Kidney (tissue), 14 donors: ENCODE measurements around the gene CMIP. TPM values are rescaled to one million over a fixed set of nuclear protein-coding genes. Genes with fewer than 3 reads are reported as not detected.

Experiments used
- DNase-seq, 5 donors: peaks; one replicate each; pipeline ENCODE4 v3.0.0-alpha.2; 2013 to 2020
- FAIRE-seq: peaks from 2 replicates; lab custom pipeline; 2012; peaks lifted over from hg19 to GRCh38; lab: Jason Lieb, UNC
- H3K27ac ChIP-seq, 2 donors: one replicate each; pipeline ENCODE4 v1.7.0; 2013; ENCODE audit warnings: low read depth in 2 of 2, low read length in 2 of 2, inconsistent platforms in 1 of 2
- H3K27me3 ChIP-seq: one replicate; pipeline ENCODE4 v1.7.1; 2013; ENCODE audit warnings: low read length, inconsistent platforms; ENCODE audit not compliant: control insufficient read depth, insufficient read depth
- H3K36me3 ChIP-seq, 3 donors: one replicate each; pipeline versions ENCODE4 v1.7.0 to v1.7.1; 2013; ENCODE audit warnings: low read length in 3 of 3, control low read depth in 1 of 3, inconsistent platforms in 1 of 3; ENCODE audit not compliant: insufficient read depth in 3 of 3, control insufficient read depth in 2 of 3
- H3K4me1 ChIP-seq, 3 donors: one replicate each; pipeline versions ENCODE4 v1.7.0 to v1.7.1; 2013; ENCODE audit warnings: low read length in 3 of 3, inconsistent platforms in 1 of 3, low read depth in 1 of 3; ENCODE audit not compliant: control insufficient read depth in 2 of 3, insufficient read depth in 2 of 3
- H3K4me3 ChIP-seq, 3 donors: one replicate each; pipeline versions ENCODE4 v1.7.0 to v1.8.1; 2013; ENCODE audit warnings: low read length in 3 of 3, control low read depth in 1 of 3, inconsistent platforms in 1 of 3
- H3K9ac ChIP-seq, 3 donors: one replicate each; pipeline versions ENCODE4 v1.7.0 to v1.7.1; 2013; ENCODE audit warnings: low read length in 3 of 3, control low read depth in 1 of 3, inconsistent platforms in 1 of 3
- H3K9me3 ChIP-seq, 3 donors: one replicate each; pipeline versions ENCODE4 v1.7.0 to v1.7.1; 2013; ENCODE audit warnings: low read length in 3 of 3, control low read depth in 1 of 3, inconsistent platforms in 1 of 3; ENCODE audit not compliant: control insufficient read depth in 2 of 3, insufficient read depth in 1 of 3
- CTCF ChIP-seq: IDR thresholded peaks from 3 replicates; pipeline ENCODE4 v1.5.1; 2012; ENCODE audit warnings: mild to moderate bottlenecking, moderate library complexity, borderline replicate concordance; ENCODE audit not compliant: insufficient read depth; ENCODE audit errors: extremely low read depth
- intact Hi-C: fragments of 100-400 bp; cut with DNase I; formaldehyde crosslinking; loops from one replicate; pipeline ENCODE4 v1.11.1; 2022
- polyA plus RNA-seq: library from polyadenylated mRNA; stranded (reverse); fragments of 350-450 nt; fragmentation: Illumina TruSeq; extraction: RNeasy Lipid Tissue Mini Kit (QIAGEN cat#74804); gene quantifications from one replicate; pipeline ENCODE4 v1.2.3, GENCODE V29; 2014; ENCODE audit warnings: low read depth, low replicate concordance; ENCODE audit not compliant: insufficient read depth
- total RNA-seq: library from RNA; stranded (reverse); fragmentation: NEBNext Ultra II Directional; extraction: Animal tissue kit (Norgen Biotek cat#: 25700); gene quantifications from one replicate; pipeline ENCODE4 v1.2.1, GENCODE V29; 2021
- donor health status: control.
- donor health status: control.
- donor health status: control.
- donor health status: control.
- donor health status: control.
- donor health status: DM: yes; HTN: yes; CAD: no.
- donor health status: Normal renal cell carcinoma (clear cell type).

CMIP gene
- total and polyA plus RNA-seq, 2 donors from 2014 or later = 16.6 to 65.7 TPM

- no peak for TF ChIP-seq CTCF
- Histone ChIP-seq H3K9me3 (no peaks in the 10 kb centered on the region), H3K27ac (no peak overlapping the region), H3K36me3 (no peaks in the 10 kb centered on the region), H3K4me3 (no peak overlapping the region), H3K27me3 (no peaks in the 10 kb centered on the region), H3K9ac (no peak overlapping the region), H3K4me1 (peaks cover 0 to 13% (median 6%) of the 10 kb centered on the region in 3 donors)
- intact Hi-C loops = no loop called here
- FAIRE-seq (no peak), DNase-seq (peak in 1 of 5 donors; percentile 54)
Measured at GRCh38 chr16:81593481-81593880, 148.9 kb downstream of the CMIP start.

GRCh38 chr16:81595629-81596292 lies 151.2 kb downstream of the CMIP start:
- Histone ChIP-seq H3K9ac (no peak overlapping the region), H3K9me3 (no peaks in the 10 kb centered on the region), H3K4me3 (no peak overlapping the region), H3K36me3 (no peaks in the 10 kb centered on the region), H3K27me3 (no peaks in the 10 kb centered on the region), H3K4me1 (peaks cover 0 to 17% (median 14%) of the 10 kb centered on the region in 3 donors), H3K27ac (no peak overlapping the region)
- no peak for TF ChIP-seq CTCF
- FAIRE-seq = no peak
- intact Hi-C loops = no loop called here
- peak in 1 of 5 donors; percentile 10 for DNase-seq

- TF ChIP-seq CTCF = no peak
- H3K4me1 ChIP-seq = peaks cover 0 to 24% (median 19%) of the 10 kb centered on the region in 3 donors
- DNase-seq (peak in 1 of 5 donors; percentile 2), FAIRE-seq (no peak)
- no peak overlapping the region for H3K4me3 ChIP-seq
- no peak overlapping the region for H3K27ac ChIP-seq
- no peaks in the 10 kb centered on the region for H3K36me3 ChIP-seq
- no peaks in the 10 kb centered on the region for H3K27me3 ChIP-seq
- H3K9me3 ChIP-seq = no peaks in the 10 kb centered on the region
- intact Hi-C loops = no loop called here
- H3K9ac ChIP-seq = no peak overlapping the region
Measured at GRCh38 chr16:81597079-81597658, 152.6 kb downstream of the CMIP start.
